AG09309 (cell line): Measurements from ENCODE around the gene BEAN1.

Experiments used
- DNase-seq: peaks from one replicate; pipeline ENCODE4 v3.0.0-alpha.2; 2010; ENCODE audit warnings: low read depth
- H3K4me3 ChIP-seq: 2 replicates; pipeline ENCODE4 v1.5.1; 2011; ENCODE audit warnings: mild to moderate bottlenecking, low read depth, low read length, moderate library complexity; ENCODE audit not compliant: control insufficient read depth
- CTCF ChIP-seq: IDR thresholded peaks from 2 replicates; pipeline ENCODE4 v1.5.1; 2011; ENCODE audit warnings: mild to moderate bottlenecking, low read depth, low read length, inconsistent platforms; ENCODE audit not compliant: insufficient read depth, control insufficient read depth; ENCODE audit errors: missing control alignments

Gene BEAN1

GRCh38 chr16:66517586-66518263, 90.6 kb downstream of the BEAN1 start:
- no peak overlapping the region for H3K4me3 ChIP-seq
- TF ChIP-seq CTCF, result no peak
- no peak for DNase-seq

DNA sequence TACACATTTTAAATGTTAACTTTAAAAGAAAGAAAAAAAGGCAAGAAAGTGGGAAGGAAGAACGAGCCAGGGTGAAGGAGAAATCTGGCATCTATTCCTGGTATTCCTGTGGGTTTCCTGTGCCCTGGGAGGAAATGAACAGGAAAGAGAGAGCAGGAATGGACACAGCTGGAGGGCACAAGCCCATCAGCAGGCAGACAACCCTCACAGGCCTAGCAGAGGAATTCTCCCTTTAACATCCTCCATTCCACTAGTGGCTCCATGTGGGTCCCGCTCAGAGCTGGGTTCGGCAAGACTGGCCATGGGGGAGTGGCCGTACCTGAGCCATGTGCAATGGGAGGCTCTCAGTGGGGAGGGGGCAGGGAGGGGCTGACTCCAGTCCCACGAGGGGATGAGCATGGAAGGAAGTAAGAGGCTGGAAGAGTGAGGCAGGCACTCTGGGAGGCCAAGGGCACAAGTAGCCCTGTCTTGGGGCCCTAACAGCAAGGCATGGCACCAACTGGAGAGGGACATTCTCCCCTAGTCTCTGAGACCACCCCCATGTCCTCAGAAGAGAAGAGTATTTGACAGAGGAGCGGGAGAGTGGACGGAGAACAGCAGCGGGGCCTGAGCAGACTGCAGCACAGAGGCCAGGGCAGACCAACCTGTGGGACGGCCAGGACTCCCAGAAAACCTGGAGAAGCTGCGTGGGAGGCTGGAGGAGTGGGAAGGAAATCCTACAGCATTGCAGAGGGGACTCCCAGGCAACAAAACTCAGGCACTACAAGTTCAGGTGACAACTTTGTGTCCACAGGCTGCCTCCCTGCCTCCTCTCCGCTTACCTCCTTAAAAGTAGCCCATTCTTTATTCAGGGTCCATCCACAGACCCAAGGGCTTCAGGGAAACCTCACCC, 92.6 kb downstream of the BEAN1 start:
- no peak overlapping the region for H3K4me3 ChIP-seq
- DNase-seq, result no peak
- no peak for TF ChIP-seq CTCF

- no peak for DNase-seq
- H3K4me3 ChIP-seq, result no peak overlapping the region
Measured at GRCh38 chr16:66520406-66521170, 93.5 kb downstream of the BEAN1 start.

DNA sequence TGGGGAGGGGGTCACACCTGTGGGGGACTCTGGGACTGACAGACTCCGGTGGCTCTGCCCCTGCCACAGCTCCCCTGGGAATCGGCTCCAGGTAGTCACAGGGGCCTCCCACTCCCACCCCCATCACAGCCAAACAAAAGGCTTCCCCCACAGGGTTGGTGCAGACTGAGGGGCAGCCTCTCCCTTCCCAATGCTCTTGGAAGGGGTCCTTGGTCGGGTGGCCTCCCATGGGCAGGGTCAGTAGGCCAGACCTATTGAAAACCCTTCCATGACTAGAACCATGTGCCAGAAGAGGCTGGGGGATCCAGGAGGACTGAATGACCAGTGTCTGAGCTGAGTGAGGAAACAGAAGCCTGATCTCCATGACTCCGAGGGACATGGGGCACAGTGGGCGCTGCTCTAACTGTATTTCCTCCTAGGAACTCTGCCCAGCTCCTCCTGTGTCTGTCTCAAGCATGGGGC, 94.2 kb downstream of the BEAN1 start:
- DNase-seq, result no peak
- no peak for TF ChIP-seq CTCF

More at GRCh38 chr16:66520406-66521170, 93.5 kb downstream of the BEAN1 start:
- TF ChIP-seq CTCF, result no peak

DNA sequence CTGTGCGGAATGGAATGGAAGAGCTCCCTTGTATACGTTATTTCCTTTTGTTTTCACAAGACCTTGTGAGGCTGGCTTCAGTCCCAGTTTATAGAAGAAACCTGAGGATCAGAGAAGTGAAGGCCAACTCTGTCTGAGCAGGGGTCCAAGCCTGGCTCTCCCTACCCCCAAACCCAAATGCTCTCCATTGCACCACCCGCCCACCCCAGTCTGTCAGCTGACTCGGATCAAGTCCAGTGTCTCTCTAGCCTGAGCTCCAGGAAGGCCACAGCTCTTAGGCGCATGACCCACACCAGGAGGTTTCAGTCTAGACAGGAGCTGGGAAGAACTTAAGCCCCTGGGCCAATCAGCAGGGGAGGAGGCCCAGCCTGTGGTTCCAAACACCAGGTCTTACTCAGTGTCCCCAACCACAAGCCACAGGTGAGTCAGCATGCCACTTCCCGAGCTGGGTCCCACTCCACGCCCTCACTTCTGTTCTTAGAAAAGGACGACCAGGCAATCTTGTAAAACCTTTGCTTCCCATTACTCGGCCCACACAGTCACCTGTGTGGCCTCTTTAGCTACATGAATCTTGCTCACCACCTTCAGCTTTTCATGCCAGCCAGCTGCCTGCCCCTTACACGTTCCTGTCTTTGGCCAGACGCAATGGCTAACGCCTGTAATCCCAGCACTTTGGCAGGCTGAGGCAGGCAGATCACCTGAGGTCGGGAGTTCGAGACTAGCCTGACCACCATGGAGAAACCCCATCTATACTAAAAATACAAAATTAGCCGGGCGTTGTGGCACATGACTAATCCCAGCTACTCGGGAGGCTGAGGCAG, 95.1 kb downstream of the BEAN1 start:
- TF ChIP-seq CTCF, result no peak
- no peak overlapping the region for H3K4me3 ChIP-seq

More for the DNA sequence above, 94.2 kb downstream of the BEAN1 start:
- no peak overlapping the region for H3K4me3 ChIP-seq

More for the DNA sequence above, 95.1 kb downstream of the BEAN1 start:
- DNase-seq, result no peak
